Stimulated activated CD4-positive, alpha-beta T cell treated with anti-CD3 and anti-CD28 coated beads, Interleukin-2, amount 100 ng/mL, for 48 hours (primary cell): Measurements from ENCODE around the gene HLTF.
"Not testable (repeated sequence)": the region's sequence is repeated elsewhere in the genome, so short reads cannot be mapped to it uniquely, and the experiment has no call there.

ENCODE experiments used
- DNase-seq, 2 donors: peaks; one replicate each; pipeline ENCODE4 v3.0.0-alpha.2; 2020

HLTF gene

GRCh38 chr3:149086232-149086988, at the start of gene HLTF:
Gene HLTF, minus strand, starts transcription at chr3:149086533. Its CDS starts 197 bp downstream, at chr3:149086336.
- peak; percentile 82 to 84 for DNase-seq

GRCh38 chr3:149134575-149134974, 48.2 kb upstream of the HLTF start:
- DNase-seq = no peak

- DNase-seq = no peak
Measured at GRCh38 chr3:149131589-149131988, 45.3 kb upstream of the HLTF start.

- peak; percentile 70 to 75 for DNase-seq
Measured at GRCh38 chr3:149129326-149130205, 43.2 kb upstream of the HLTF start, which contains the start of gene HPS3. Gene HPS3, plus strand, starts transcription at chr3:149129638. Its CDS starts 86 bp downstream, at chr3:149129724.

- DNase-seq = no peak
Measured at GRCh38 chr3:149128821-149129220, 42.5 kb upstream of the HLTF start.

- DNase-seq = no peak
Measured at GRCh38 chr3:149122721-149123578, 36.6 kb upstream of the HLTF start.

- no peak for DNase-seq
Measured at GRCh38 chr3:149120051-149120972, 34.0 kb upstream of the HLTF start.

- DNase-seq = no peak
Measured at GRCh38 chr3:149119466-149119865, 33.1 kb upstream of the HLTF start.

- no peak for DNase-seq
Measured at GRCh38 chr3:149118724-149119123, 32.4 kb upstream of the HLTF start.

GRCh38 chr3:149115114-149115513, 28.8 kb upstream of the HLTF start:
- DNase-seq = no peak

- no peak for DNase-seq
Measured at GRCh38 chr3:149114458-149114857, 28.1 kb upstream of the HLTF start.

- no peak for DNase-seq
Measured at GRCh38 chr3:149104484-149104883, 18.2 kb upstream of the HLTF start.

- DNase-seq = no peak
Measured at GRCh38 chr3:149101641-149102040, 15.3 kb upstream of the HLTF start.

GRCh38 chr3:149101154-149101553, 14.8 kb upstream of the HLTF start:
- no peak for DNase-seq

- not testable (repeated sequence) for DNase-seq
Measured at GRCh38 chr3:149097987-149098386, 11.7 kb upstream of the HLTF start.

- no peak for DNase-seq
Measured at GRCh38 chr3:149095487-149095886, 9.2 kb upstream of the HLTF start.

GRCh38 chr3:149091983-149092382, 5.7 kb upstream of the HLTF start:
- DNase-seq = no peak

GRCh38 chr3:149090907-149091306, 4.6 kb upstream of the HLTF start:
- no peak for DNase-seq

- DNase-seq = no peak
Measured at GRCh38 chr3:149090461-149090860, 4.1 kb upstream of the HLTF start.

- no peak for DNase-seq
Measured at GRCh38 chr3:149089395-149089794, 3.1 kb upstream of the HLTF start.

GRCh38 chr3:149087208-149087607, 875 bp upstream of the HLTF start:
- DNase-seq = no peak

- DNase-seq = no peak
Measured at GRCh38 chr3:149085828-149086231, 503 bp downstream of the HLTF start.
